GM19452 (cell line): ENCODE results near the gene FKBP8.
"Not testable (repeated sequence)": the region's sequence is repeated elsewhere in the genome, so short reads cannot be mapped to it uniquely, and the experiment has no call there.

ENCODE experiments used
- ATAC-seq: cut with Tn5 transposase; IDR thresholded peaks from one replicate; pipeline ENCODE4 v1.9.1; 2021; ENCODE audit not compliant: unreplicated experiment

FKBP8 gene

GRCh38 chr19:18542941-18543813, at the start of gene FKBP8:
FKBP8 (minus strand) TSS chr19:18543573; CDS start chr19:18541970, 1,603 bp downstream.
- ATAC-seq, result peak; percentile 97

DNA sequence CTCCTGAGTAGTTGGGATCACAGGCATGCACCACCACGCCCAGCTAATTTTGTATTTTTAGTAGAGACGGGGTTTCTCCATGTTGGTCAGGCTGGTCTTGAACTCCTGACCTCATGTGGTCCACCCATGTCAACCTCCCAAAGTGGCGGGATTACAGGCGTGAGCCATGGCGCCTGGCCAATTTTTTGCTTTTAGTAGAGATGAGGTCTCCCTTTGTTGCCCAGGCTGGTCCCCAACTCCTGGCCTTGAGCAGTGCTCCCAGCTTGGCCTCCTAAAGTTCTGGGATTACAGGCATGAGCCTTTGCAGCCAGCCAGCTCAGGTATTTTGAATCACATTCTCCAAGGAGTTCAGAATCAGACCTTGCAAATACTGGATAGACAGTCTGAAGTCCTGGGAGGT, 49.4 kb upstream of the FKBP8 start:
- not testable (repeated sequence) for ATAC-seq

DNA sequence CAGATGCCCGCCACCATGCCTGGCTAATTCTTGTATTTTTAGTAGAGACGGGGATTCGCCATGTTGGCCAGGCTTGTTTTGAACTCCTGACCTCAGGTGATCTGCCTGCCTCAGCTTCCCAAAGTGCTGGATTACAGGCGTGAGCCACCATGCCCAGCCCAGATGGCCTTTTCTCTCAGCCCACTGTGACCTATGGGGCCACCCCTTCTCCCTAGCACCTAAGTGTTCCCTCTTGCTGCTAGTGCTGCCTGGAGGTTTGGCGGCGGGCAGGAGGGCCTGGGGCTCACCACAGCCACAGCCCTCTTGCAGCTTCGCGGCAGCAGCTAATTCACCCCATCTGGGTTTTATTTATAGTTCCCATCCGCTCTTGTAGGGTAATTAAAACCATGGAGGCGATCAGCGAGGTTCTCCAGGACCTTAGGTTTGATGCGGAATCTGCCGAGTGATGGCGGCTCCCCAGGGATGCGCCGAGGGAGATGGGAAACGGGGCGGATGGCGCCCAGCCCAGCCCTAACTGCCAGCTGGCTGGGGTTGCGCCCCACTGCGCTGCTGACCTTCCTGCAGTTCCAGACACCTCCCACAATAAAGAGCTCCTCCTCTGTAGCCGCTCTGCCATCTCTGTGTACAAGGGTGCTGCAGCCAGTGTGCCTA, 48.5 kb upstream of the FKBP8 start:
- ATAC-seq, result no peak

DNA sequence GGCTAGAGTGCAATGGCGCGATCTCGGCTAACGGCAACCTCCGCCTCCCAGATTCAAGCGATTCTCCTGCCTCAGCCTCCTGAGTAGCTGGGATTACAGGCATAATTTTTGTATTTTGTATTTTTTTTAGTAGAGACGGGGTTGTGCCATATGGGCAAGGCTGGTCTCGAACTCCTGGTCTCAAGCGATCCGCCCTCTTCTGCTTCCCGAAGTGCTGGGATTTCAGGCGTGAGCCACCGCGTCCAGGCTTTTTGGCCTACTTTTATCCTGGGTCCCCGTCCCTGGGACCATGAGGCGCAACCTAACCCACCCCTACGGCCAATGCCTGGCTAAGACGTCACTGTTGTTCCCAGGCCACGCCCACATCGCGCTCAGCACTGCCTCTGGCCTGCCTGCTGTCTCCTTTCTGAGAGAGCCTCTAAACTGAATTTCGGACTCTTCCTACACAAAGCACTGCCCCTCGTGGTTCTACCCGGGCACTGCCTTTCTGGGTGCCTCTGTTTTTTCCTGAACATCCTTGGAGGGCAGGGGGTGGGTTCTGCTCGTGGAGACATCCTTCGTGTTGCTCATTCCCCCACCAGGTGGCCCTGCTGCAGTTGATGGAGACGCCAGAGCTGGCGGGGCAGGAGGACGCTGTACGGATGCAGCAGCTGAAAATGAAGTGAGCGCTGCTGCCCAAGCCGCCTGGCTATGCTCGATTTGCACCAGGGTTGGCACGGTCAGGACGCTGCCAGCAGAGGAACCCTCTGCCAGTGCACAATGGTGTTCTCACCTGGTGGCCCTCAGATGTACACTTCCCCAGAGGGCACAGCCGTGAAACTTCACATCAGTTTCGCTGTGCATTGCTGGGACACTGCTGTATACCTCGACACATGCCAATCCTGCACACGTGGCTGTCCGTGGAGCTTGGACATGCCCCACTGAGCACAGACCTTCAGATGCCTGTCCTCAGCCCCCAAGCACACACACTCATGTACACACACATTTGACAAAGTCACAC, 47.2 kb upstream of the FKBP8 start:
- no peak for ATAC-seq

DNA sequence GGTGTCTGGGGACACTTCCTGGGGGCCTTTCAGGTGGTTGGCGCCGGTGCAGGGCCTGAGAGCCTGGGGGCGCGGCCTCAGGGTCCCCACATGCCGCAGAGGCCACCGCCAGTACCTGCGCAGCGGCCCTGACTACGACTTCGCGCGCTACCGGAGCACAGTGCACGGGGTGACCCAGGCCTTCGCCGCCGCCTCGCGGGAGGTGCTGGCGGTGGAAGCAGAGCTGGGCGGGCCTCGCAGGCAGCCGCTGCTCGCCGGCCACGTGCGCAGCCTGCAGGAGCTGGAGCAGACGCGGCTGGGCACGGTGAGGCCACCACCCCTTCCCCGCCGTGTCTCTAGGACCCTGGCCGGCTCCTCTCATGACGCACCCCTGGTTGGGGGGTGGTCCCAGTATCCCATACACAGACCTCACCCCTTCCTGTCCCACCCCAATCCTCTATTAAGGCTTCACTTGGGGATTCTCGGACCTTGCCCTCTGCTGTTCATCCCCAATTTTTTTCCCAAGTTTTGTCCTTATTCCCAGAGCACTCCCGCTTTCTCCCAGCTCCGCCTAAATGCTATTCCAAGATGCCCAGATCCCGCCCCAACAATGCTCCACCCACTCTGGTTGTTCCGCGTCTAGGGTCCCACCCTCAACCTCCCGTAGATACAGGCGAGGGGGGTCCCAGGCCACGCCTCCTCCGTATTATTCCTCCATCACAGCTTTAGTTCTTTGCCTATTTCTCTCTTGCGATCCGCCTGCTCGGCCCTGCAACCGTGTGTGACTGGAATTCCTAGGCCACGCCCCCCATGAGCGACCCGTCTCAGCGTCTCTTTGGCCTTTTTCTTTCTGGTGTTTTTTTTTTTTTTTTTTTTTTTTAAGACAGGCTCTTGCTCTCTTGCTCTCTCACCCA, 46.3 kb upstream of the FKBP8 start:
- peak; percentile 41 for ATAC-seq

DNA sequence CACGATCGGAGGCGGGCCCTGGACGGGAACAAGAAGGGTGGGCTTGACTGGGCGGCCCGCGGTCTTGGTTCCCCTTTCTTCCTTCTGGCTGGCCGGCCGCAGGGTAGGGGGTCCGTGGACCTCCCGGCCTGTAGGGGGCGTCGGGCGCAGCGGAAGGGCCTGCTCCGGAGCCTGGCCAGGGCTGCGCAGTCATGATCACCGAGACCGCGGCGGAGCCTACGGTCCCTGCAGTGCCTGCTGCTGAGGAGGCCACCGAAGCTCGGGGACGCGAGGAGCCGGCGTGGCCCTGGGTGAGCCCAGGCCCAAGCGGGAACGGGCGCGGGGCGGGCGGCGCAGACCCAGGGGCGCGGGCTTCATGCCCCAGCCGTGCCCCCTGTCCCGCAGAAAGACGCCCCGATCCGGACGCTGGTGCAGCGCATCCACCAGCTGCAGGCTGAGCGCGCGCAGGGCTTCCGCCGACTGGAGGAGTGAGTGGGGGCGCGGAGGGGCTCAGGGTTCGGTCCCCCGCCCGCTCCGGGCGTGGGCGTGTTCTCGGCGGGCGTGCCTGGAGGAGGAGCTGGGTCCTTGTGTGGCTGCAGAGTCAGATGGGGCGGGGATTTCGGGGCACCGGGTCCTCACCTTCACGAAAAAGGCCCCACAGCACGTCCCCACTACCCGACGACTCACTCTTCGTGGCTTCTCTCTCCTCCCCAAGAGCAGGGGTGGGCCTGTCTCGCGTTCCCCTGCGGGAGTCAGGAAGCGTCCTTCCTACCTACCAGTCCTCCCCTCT, 45.4 kb upstream of the FKBP8 start, which contains the start of gene REX1BD:
Gene REX1BD (plus strand): TSS at position 188 of the 769 bp plus-strand sequence. CDS start 4 bp downstream, at position 192.
- peak; percentile 78 for ATAC-seq

GRCh38 chr19:18587962-18588610, 44.7 kb upstream of the FKBP8 start:
- ATAC-seq, result no peak

DNA sequence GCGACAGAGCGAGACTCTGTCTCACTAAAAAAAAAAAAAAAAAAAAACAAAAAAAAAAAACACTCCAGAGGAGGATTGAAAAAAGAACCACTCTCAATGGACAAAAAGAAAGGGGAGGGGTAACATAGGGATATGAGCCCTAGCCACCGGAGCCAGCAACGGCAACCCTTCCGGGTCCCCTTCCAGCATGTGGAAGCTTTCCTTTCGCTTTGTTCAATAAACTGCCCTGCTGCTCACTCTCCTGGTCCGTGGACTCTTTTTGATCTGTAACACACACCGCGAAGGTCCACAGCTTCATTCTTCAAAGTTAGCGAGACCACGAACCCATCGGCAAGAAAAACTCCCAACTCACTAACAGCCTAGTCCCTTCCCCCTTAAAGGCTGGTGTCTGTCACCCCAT, 44.2 kb upstream of the FKBP8 start:
- ATAC-seq, result no peak

DNA sequence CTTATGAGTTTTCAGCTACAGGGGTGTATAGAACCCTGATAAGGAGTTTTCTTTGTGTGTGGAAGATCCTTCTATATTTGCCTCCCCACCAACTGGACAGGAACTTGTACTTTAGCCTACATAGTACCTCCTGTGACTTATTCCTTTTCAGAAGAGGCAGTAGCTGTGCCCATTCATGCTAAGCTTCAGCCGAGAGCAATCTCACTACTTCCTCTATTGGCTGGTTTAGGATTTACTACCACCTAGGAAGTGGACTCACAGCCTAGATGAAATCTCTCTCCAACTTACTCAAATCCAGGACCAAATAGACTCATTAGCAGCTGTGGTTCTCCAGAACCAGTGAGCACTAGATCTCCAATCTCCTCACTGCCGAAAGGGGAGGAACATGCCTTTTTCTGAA, 42.9 kb upstream of the FKBP8 start:
- no peak for ATAC-seq

DNA sequence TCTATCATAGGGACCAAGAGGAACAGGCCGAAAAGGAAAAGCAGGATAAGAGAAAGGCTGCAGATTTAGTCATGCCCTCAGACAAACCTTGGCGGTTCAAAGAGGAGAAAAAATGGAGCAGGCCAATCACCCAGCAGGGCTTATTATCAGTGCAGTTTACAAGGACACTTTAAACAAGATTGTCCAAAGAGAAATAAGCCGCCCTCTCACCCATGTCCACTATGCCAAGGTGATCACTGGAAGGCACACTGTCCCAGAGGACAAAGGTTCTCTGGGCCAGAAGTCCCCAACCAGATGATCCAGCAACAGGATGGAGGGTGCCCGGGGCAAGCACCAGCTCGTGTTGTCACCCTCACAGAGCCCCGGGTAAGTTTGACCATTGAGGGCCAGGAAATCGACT, 36.9 kb upstream of the FKBP8 start:
- no peak for ATAC-seq

- ATAC-seq, result no peak
Observed at GRCh38 chr19:18577365-18577914, 34.1 kb upstream of the FKBP8 start.

DNA sequence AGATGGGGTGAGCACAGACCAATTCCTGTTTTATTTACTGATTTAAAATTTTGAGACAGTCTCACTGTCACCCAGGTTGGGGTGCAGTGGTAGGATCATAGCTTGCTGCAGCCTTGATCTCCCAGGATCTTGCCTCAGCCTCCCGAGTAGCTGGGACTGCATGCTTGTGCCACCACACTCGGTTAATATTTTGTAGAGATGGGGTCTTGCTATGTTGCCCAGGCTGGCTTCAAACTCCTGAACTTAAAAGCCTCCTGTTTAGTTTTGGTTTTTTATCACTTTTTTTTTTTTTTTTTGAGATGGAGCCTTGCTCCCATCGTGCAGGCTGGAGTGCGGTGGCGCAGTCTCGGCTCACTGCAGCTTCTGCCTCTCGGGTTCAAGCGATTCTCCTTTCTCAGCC, 33.0 kb upstream of the FKBP8 start:
- ATAC-seq, result no peak

DNA sequence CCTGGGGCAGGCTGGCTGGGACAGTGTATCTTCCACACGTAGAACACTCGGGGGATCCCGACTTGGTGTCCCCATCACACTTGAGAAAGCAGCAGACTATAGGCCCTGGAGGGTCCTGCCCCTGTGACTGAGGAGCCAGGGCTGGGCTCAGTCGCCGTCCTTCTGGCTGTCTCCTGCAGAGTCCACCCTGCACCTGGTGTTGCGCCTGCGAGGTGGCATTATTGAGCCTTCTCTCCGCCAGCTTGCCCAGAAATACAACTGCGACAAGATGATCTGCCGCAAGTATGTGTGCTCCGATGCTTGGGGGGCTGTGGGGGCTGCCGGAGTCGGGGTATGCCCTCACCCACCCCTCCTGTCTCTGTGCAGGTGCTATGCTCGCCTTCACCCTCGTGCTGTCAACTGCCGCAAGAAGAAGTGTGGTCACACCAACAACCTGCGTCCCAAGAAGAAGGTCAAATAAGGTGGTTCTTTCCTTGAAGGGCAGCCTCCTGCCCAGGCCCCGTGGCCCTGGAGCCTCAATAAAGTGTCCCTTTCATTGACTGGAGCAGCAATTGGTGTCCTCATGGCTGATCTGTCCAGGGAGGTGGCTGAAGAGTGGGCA, 31.4 kb upstream of the FKBP8 start:
- ATAC-seq, result no peak

GRCh38 chr19:18571564-18572344, 28.4 kb upstream of the FKBP8 start, which contains the start of gene UBA52:
UBA52 (plus strand) TSS chr19:18571857; CDS start chr19:18573301, 1,444 bp downstream.
- ATAC-seq, result peak; percentile 92

DNA sequence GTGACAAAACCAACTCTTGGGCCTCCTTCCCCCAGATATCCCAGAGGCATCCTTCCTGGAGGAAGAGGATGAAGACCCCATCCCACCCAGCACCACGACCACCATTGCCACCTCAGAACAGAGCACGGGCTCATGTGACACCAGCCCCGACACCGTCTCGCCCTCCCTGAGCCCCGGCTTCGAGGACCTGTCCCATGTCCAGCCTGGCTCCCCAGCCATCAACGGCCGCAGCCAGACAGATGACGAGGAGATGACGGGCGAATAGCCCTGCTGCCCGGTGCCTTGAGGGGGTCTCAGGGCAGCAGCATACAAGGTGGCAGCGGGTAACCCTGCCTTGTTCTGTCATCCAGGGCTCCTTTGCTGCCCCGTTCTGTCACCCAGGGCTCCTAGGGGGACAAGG, 25.0 kb upstream of the FKBP8 start:
- ATAC-seq, result no peak

- no peak for ATAC-seq
Observed at GRCh38 chr19:18566953-18567352, 23.6 kb upstream of the FKBP8 start.

DNA sequence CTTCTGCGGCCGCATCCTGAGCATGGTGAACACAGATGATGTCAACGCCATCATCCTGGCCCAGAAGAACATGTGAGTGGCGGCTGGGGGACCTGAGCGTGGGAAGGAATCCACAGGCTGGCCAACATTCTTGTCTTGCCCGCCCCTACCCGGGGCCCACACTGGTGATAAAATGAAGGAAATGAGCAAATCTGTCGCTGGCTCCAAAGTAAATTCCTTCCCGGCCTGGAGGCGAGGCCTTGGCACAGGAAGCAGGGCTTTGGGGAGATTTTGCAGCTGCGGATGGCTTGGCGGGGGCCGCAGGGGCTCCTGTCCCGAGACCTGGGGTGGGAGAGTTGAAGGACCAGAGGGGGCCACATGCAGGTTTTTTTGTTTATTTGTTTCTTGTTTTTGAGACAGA, 18.7 kb upstream of the FKBP8 start:
- ATAC-seq, result no peak
